ENCODE data around the gene SOS1. TPM values are rescaled to one million over a fixed set of nuclear protein-coding genes. Genes with fewer than 3 reads are reported as not detected.

Gene SOS1
- total and polyA plus RNA-seq, 3 donors from 2014 or later, result 27.0 to 48.7 (median 40.6) TPM

- H3K27me3 ChIP-seq, result no peaks in the 10 kb centered on the region
- no peaks in the 10 kb centered on the region for H3K36me3 ChIP-seq (ENCODE audit: low read depth, missing control alignments)
- no peak overlapping the region for H3K27ac ChIP-seq
- no peak for DNase-seq
- H3K4me3 ChIP-seq, result no peak overlapping the region
- no peak for TF ChIP-seq POLR2A (IDR thresholded peaks at IDR 0.05)
- no peak for TF ChIP-seq CTCF (IDR thresholded peaks at IDR 0.05)
- no peaks in the 10 kb centered on the region for H3K9me3 ChIP-seq
- intact Hi-C loops (cut with DNase I; ENCODE audit: low total_unique reads), result no loop called here
- H3K4me1 ChIP-seq, result no peaks in the 10 kb centered on the region
These were observed 86.9 kb downstream of the SOS1 start for GRCh38 chr2:39033980-39034379.

- no peaks in the 10 kb centered on the region for H3K27me3 ChIP-seq
- H3K36me3 ChIP-seq (ENCODE audit: low read depth, missing control alignments), result no peaks in the 10 kb centered on the region
- no peaks in the 10 kb centered on the region for H3K4me1 ChIP-seq
- H3K4me3 ChIP-seq, result no peak overlapping the region
- DNase-seq, result no peak
- intact Hi-C loops (cut with DNase I; ENCODE audit: low total_unique reads), result no loop called here
- H3K9me3 ChIP-seq, result no peaks in the 10 kb centered on the region
- TF ChIP-seq POLR2A (IDR thresholded peaks at IDR 0.05) (no peak), CTCF (IDR thresholded peaks at IDR 0.05) (no peak)
- H3K27ac ChIP-seq, result no peak overlapping the region
These were observed 93.4 kb downstream of the SOS1 start for GRCh38 chr2:39027421-39027820.

GRCh38 chr2:39024833-39025232 lies 96.0 kb downstream of the SOS1 start:
- H3K36me3 ChIP-seq (ENCODE audit: low read depth, missing control alignments), result no peaks in the 10 kb centered on the region
- H3K9me3 ChIP-seq, result no peaks in the 10 kb centered on the region
- no peak for DNase-seq
- H3K27me3 ChIP-seq, result no peaks in the 10 kb centered on the region
- intact Hi-C loops (cut with DNase I; ENCODE audit: low total_unique reads), result no loop called here
- no peak overlapping the region for H3K4me3 ChIP-seq
- no peaks in the 10 kb centered on the region for H3K4me1 ChIP-seq
- no peak overlapping the region for H3K27ac ChIP-seq
- no peak for TF ChIP-seq CTCF (IDR thresholded peaks at IDR 0.05)
- no peak for TF ChIP-seq POLR2A (IDR thresholded peaks at IDR 0.05)
- WGBS, 2 donors, result 86 to 87% methylated on average over 4 of the region's 4 CpGs

- no peak for TF ChIP-seq POLR2A (IDR thresholded peaks at IDR 0.05)
- no peak for TF ChIP-seq CTCF (IDR thresholded peaks at IDR 0.05)
- Histone ChIP-seq H3K36me3 (ENCODE audit: low read depth, missing control alignments) (no peaks in the 10 kb centered on the region), H3K27ac (peak overlapping the region in 1 of 2 donors; percentile 13), H3K27me3 (no peaks in the 10 kb centered on the region), H3K4me1 (no peaks in the 10 kb centered on the region), H3K4me3 (no peak overlapping the region), H3K9me3 (no peaks in the 10 kb centered on the region)
- intact Hi-C loops (cut with DNase I; ENCODE audit: low total_unique reads), result no loop called here
- WGBS, 2 donors, result 66 to 67% methylated on average over 3 of the region's 3 CpGs
- DNase-seq, result no peak
These were observed 97.2 kb downstream of the SOS1 start for GRCh38 chr2:39023649-39024048.

- Histone ChIP-seq H3K4me1 (no peaks in the 10 kb centered on the region), H3K27me3 (no peaks in the 10 kb centered on the region), H3K9me3 (no peaks in the 10 kb centered on the region), H3K27ac (peak overlapping the region in 1 of 2 donors; percentile 21), H3K36me3 (ENCODE audit: low read depth, missing control alignments) (no peaks in the 10 kb centered on the region), H3K4me3 (no peak overlapping the region)
- TF ChIP-seq CTCF (IDR thresholded peaks at IDR 0.05), result no peak
- TF ChIP-seq POLR2A (IDR thresholded peaks at IDR 0.05), result no peak
- DNase-seq, result no peak
- intact Hi-C loops (cut with DNase I; ENCODE audit: low total_unique reads), result no loop called here
- WGBS, 2 donors, result 69 to 74% methylated on average over 6 of the region's 6 CpGs
These were observed 98.1 kb downstream of the SOS1 start for GRCh38 chr2:39022642-39023235.
